ENCODE results near the gene CFAP46. TPM values are rescaled to one million over a fixed set of nuclear protein-coding genes. Genes with fewer than 3 reads are reported as not detected.

CFAP46 gene
- total RNA-seq, 1 donor from 2014 or later, result 15.4 TPM

DNA sequence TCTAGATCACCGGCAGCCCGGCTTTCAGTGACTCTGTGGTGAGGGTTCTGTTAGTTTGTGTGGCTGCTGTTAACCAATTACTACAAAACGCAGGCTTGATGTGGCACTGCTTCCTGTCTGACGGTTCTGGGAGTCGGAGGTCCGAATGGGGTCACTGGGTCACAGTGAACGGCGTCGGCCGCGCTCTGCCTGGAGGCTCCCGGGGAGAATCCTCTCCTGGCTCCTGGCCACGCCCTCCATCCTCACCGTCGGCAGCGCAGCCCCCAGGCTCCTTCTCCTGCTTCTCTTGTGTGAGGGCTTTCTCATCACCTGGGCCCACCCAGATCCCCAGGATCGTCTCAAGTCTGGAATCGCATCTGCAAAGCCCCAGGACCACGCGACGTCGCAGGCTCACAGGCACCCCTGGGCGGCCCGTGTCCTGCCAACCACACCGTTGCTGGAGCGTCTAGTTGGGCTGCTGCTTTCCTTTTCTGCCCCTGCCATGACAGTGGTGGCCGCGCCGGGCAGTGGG, 124.6 kb downstream of the CFAP46 start:
- no peak for DNase-seq (ENCODE audit: low spot score, unreplicated experiment)
- peaks cover 29% of the 10 kb centered on the region for H3K27me3 Mint-ChIP-seq
- no peak overlapping the region for H3K27ac Mint-ChIP-seq
- TF ChIP-seq CTCF (IDR thresholded peaks at IDR 0.05; ENCODE audit: unreplicated experiment), result no peak
- H3K9me3 Mint-ChIP-seq (ENCODE audit: low read depth), result peaks cover 10% of the 10 kb centered on the region
- H3K4me1 Mint-ChIP-seq (ENCODE audit: low read depth), result no peaks in the 10 kb centered on the region
- no peak overlapping the region for H3K4me3 Mint-ChIP-seq (ENCODE audit: low read depth)
- no peaks in the 10 kb centered on the region for H3K36me3 Mint-ChIP-seq (ENCODE audit: insufficient read depth)

DNA sequence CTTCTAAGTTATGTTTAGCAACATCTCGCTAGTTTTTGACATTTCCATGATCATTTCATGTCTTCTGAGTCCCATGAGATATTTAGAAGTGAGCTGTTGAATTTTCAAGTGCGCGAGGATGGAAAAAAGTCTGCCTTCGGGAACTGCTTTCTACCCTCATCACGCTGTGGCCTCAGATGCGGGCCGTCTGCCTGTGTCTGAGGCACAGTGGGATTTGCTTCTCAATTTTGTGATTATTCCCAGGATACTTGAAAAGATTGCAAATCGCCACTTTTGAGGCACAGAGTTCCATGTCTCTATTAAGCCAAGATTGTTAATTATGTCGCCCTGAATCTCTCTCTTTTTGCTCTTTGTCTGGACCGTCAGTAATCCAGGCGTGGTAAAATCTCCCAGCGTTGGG, 125.7 kb downstream of the CFAP46 start:
- H3K4me1 Mint-ChIP-seq (ENCODE audit: low read depth), result no peaks in the 10 kb centered on the region
- no peak overlapping the region for H3K27ac Mint-ChIP-seq
- TF ChIP-seq CTCF (IDR thresholded peaks at IDR 0.05; ENCODE audit: unreplicated experiment), result no peak
- peaks cover 10% of the 10 kb centered on the region for H3K9me3 Mint-ChIP-seq (ENCODE audit: low read depth)
- peaks cover 29% of the 10 kb centered on the region for H3K27me3 Mint-ChIP-seq
- H3K4me3 Mint-ChIP-seq (ENCODE audit: low read depth), result no peak overlapping the region
- no peaks in the 10 kb centered on the region for H3K36me3 Mint-ChIP-seq (ENCODE audit: insufficient read depth)
- DNase-seq (ENCODE audit: low spot score, unreplicated experiment), result no peak

- H3K9me3 Mint-ChIP-seq (ENCODE audit: low read depth), result peaks cover 10% of the 10 kb centered on the region
- no peak overlapping the region for H3K4me3 Mint-ChIP-seq (ENCODE audit: low read depth)
- H3K27me3 Mint-ChIP-seq, result peaks cover 29% of the 10 kb centered on the region
- no peaks in the 10 kb centered on the region for H3K36me3 Mint-ChIP-seq (ENCODE audit: insufficient read depth)
- H3K27ac Mint-ChIP-seq, result no peak overlapping the region
- TF ChIP-seq CTCF (IDR thresholded peaks at IDR 0.05; ENCODE audit: unreplicated experiment), result no peak
- H3K4me1 Mint-ChIP-seq (ENCODE audit: low read depth), result no peaks in the 10 kb centered on the region
- no peak for DNase-seq (ENCODE audit: low spot score, unreplicated experiment)
These were observed 127.1 kb downstream of the CFAP46 start for GRCh38 chr10:132815168-132815857.

GRCh38 chr10:132814469-132814856, 127.9 kb downstream of the CFAP46 start:
- H3K36me3 Mint-ChIP-seq (ENCODE audit: insufficient read depth), result no peaks in the 10 kb centered on the region

More at GRCh38 chr10:132814469-132814856, 127.9 kb downstream of the CFAP46 start:
- no peak for TF ChIP-seq CTCF (IDR thresholded peaks at IDR 0.05; ENCODE audit: unreplicated experiment)
- H3K27ac Mint-ChIP-seq, result no peak overlapping the region
- no peak for DNase-seq (ENCODE audit: low spot score, unreplicated experiment)
- peaks cover 29% of the 10 kb centered on the region for H3K27me3 Mint-ChIP-seq
- H3K4me1 Mint-ChIP-seq (ENCODE audit: low read depth), result no peaks in the 10 kb centered on the region
- peaks cover 4% of the 10 kb centered on the region for H3K9me3 Mint-ChIP-seq (ENCODE audit: low read depth)
- no peak overlapping the region for H3K4me3 Mint-ChIP-seq (ENCODE audit: low read depth)
